AG09319 (cell line): ENCODE data around the gene PHACTR2.

Experiments used
- DNase-seq: peaks from one replicate; pipeline ENCODE4 v3.0.0-alpha.2; 2010; ENCODE audit warnings: low read depth; ENCODE audit errors: extremely low read depth
- TF ChIP-seq, protein P1 (sequence below): IDR thresholded peaks from 2 replicates; pipeline ENCODE4 v1.5.1; 2011; ENCODE audit warnings: low read depth, mild to moderate bottlenecking, inconsistent platforms, low read length, moderate library complexity

Gene PHACTR2

DNA sequence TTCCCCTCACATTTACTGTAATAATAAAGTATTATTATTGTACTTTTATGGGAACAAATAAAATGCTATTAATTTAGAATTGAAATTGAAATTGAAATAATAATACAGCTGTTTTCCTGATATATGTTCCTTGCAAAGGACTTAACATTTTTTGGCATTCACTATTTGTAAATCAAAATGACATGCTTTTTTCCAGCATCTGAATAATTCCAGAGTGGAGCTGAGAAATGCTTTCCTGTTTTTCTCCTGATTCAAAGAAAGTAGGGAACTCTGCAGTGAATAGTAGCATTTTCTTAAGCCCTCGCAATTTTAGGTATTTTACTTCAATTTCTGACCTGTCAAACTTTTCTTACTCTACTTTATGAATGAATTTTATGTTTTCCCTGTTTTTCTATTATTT lies 72.1 kb downstream of the PHACTR2 start:
- TF ChIP-seq, protein P1, sequence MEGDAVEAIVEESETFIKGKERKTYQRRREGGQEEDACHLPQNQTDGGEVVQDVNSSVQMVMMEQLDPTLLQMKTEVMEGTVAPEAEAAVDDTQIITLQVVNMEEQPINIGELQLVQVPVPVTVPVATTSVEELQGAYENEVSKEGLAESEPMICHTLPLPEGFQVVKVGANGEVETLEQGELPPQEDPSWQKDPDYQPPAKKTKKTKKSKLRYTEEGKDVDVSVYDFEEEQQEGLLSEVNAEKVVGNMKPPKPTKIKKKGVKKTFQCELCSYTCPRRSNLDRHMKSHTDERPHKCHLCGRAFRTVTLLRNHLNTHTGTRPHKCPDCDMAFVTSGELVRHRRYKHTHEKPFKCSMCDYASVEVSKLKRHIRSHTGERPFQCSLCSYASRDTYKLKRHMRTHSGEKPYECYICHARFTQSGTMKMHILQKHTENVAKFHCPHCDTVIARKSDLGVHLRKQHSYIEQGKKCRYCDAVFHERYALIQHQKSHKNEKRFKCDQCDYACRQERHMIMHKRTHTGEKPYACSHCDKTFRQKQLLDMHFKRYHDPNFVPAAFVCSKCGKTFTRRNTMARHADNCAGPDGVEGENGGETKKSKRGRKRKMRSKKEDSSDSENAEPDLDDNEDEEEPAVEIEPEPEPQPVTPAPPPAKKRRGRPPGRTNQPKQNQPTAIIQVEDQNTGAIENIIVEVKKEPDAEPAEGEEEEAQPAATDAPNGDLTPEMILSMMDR, result no peak
- no peak for DNase-seq

DNA sequence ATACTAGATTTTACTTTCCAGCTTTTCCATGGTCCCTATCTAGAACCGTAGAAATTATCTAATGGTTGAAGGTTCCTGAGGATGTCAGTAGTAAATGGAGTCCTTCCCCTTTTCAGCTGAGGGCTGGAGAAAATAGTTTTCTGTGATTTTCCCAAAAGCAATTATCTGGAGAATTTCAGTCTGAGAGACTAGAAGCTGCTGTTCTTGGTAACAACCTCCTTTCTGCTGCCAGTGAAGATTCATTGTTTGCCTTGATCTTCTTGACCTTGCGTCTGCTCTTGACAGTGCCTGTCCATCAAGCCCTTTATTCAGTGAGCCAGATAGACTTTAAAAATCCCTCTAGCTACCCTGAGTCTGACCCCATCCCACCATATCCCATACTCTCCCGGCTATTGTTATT lies 73.1 kb downstream of the PHACTR2 start:
- DNase-seq, result no peak
- TF ChIP-seq, protein P1, result no peak

DNA sequence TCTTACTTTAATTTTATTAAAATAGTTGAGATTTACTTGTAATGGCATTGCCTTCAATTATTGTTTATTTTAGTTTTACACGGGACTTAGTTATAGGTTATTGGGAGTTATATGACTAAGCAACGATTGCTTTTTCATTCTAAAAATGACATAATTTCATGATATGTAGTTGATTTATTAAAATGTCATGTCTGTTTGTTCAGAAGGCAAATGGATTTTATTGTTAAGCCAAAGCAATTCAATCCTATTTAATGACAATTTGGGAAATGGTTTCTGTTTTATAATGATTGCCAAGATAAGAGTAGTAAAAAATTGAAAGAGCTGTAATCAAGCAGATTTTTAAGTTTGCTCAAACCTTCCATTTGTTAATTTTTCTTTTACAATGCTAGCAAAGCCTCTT lies 74.7 kb downstream of the PHACTR2 start:
- no peak for DNase-seq
- TF ChIP-seq, protein P1, result no peak

DNA sequence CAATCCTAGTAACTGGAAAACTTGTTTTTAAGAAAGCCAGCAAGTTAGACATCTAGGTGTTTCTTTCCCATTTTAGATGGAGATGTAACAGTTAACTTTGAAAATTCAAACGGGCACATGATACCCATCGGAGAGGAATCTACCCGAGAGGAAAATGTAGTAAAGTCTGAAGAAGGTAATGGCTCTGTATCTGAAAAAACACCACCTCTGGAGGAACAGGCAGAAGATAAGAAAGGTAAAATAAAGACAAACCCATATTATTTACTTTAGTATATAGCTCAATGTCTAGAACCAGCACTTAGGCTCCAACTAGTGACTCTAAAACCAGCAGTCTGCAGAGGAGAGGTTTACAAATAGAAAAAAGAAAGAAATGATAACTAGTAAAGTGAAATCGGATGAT lies 75.9 kb downstream of the PHACTR2 start:
- no peak for DNase-seq
- TF ChIP-seq, protein P1, result no peak

DNA sequence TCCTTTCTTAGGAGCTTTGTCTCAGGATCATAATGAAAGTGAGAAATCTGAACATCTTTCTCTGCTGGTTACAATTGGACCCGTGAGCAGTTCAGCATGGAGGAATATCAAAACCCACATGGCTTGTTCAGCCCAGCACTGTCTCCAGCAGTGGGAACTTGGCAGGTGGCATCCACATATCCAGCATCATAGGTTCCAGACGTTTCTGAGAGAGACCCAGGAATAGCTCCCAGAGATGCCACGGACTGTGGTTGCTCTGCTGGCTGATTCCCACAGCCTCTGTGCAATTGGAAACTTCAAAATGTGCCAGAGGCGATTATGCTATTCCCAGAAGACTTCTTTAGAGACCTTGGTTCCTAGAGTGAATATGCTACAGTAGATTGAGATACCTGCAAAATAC lies 76.4 kb downstream of the PHACTR2 start:
- DNase-seq, result no peak
- TF ChIP-seq, protein P1, result no peak

DNA sequence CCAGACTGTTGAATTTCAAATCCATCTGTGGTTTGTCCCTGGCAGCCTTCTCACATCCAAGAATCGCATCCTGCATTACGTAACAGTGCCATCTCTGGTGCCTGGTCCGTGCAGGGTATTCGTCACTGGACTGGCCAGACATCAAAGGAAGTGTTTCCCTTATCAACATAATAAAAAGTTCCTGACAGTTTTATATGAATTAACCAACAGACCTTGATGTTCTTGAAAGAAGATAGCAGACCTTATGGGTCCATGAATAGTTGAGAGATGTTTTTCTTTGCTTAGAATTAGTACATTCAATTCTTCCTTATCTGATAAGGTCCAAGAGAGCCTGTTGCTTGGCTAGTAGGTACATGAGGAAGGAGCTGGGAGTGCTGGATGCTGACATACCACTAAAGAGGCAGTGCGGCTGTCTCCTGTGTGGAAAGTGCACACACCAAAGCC lies 77.6 kb downstream of the PHACTR2 start:
- TF ChIP-seq, protein P1, result no peak
- no peak for DNase-seq

DNA sequence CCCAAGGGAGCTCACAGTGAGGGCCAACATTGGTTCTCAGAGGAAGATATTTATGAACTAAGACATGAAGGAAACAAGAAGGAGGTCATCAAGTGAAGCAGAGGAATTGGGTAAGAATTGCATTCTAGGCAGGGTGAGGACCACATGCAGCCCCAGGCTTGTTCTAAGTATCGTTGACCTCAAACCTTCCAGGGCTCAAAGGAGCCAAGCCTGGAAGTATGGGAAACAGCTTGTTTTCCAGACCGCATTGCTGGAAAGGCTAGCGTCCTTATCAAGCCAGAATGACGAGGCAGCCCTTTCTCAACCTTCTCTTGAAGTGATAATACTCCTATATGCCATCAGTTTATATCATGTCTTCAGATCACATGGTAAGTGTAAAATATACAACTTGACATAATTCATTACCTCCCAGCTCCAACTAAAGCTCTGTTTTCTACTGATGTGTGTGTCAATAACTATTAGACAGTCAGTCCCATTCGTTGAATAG lies 79.6 kb downstream of the PHACTR2 start:
- TF ChIP-seq, protein P1, result no peak
- DNase-seq, result no peak
